ENCODE results near the gene NBR1. TPM values are rescaled to one million over a fixed set of nuclear protein-coding genes. Genes with fewer than 3 reads are reported as not detected.
"Not testable (repeated sequence)": the region's sequence is repeated elsewhere in the genome, so short reads cannot be mapped to it uniquely, and the experiment has no call there.

NBR1 gene
- total RNA-seq, 1 donor from 2014 or later = 62.7 TPM

DNA sequence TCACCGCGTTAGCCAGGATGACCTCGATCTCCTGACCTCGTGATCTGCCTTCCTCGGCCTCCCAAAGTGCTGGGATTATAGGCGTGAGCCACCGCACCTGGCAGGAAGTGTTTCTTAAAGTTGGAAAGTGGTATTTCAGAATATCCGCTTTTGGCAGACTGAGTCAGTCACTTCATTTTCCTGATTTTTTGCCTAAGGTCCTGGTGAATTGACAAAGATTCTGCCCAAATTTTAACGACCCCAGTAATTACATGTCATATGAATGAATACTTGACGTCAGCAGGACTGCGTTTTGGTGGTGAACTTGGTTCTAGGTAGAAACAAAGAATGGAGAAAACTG is 41.4 kb upstream of the NBR1 start:
- H3K27me3 Mint-ChIP-seq (ENCODE audit: low read depth) = no peaks in the 10 kb centered on the region
- peaks cover 9% of the 10 kb centered on the region for H3K36me3 Mint-ChIP-seq (ENCODE audit: low read depth)
- no peaks in the 10 kb centered on the region for H3K9me3 Mint-ChIP-seq (ENCODE audit: low read depth)
- H3K27ac Mint-ChIP-seq (ENCODE audit: unreplicated experiment) = no peak overlapping the region
- no peak overlapping the region for H3K4me3 Mint-ChIP-seq (ENCODE audit: unreplicated experiment)
- TF ChIP-seq, protein P1, sequence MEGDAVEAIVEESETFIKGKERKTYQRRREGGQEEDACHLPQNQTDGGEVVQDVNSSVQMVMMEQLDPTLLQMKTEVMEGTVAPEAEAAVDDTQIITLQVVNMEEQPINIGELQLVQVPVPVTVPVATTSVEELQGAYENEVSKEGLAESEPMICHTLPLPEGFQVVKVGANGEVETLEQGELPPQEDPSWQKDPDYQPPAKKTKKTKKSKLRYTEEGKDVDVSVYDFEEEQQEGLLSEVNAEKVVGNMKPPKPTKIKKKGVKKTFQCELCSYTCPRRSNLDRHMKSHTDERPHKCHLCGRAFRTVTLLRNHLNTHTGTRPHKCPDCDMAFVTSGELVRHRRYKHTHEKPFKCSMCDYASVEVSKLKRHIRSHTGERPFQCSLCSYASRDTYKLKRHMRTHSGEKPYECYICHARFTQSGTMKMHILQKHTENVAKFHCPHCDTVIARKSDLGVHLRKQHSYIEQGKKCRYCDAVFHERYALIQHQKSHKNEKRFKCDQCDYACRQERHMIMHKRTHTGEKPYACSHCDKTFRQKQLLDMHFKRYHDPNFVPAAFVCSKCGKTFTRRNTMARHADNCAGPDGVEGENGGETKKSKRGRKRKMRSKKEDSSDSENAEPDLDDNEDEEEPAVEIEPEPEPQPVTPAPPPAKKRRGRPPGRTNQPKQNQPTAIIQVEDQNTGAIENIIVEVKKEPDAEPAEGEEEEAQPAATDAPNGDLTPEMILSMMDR (IDR thresholded peaks at IDR 0.05) = no peak
- DNase-seq (ENCODE audit: low spot score) = no peak
- peaks cover 29% of the 10 kb centered on the region for H3K4me1 Mint-ChIP-seq (ENCODE audit: low read depth)

DNA sequence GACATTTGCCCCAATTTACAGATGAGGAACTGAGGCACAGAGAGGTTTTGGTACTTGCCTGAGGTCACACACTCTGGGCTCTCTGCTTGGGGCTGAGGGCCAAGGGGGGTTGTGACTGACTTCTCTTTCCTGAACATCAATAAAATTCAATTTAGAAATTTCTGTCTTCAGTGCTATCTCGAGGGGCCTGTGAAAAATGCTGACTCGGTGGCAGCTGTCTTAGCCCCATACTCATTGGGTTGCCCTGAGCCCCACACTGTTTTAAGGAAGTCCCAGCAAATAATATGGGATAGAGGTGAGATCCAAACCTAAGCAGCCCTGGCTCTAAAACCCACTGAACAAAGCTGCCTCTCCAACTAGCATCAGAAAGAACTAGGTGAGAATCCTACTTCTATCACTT is 38.9 kb upstream of the NBR1 start:
- H3K36me3 Mint-ChIP-seq (ENCODE audit: low read depth) = peaks cover 9% of the 10 kb centered on the region
- H3K27me3 Mint-ChIP-seq (ENCODE audit: low read depth) = no peaks in the 10 kb centered on the region
- no peak for DNase-seq (ENCODE audit: low spot score)
- H3K4me1 Mint-ChIP-seq (ENCODE audit: low read depth) = peaks cover 12% of the 10 kb centered on the region
- no peak overlapping the region for H3K27ac Mint-ChIP-seq (ENCODE audit: unreplicated experiment)
- no peaks in the 10 kb centered on the region for H3K9me3 Mint-ChIP-seq (ENCODE audit: low read depth)
- H3K4me3 Mint-ChIP-seq (ENCODE audit: unreplicated experiment) = no peak overlapping the region
- TF ChIP-seq, protein P1 (IDR thresholded peaks at IDR 0.05) = no peak

DNA sequence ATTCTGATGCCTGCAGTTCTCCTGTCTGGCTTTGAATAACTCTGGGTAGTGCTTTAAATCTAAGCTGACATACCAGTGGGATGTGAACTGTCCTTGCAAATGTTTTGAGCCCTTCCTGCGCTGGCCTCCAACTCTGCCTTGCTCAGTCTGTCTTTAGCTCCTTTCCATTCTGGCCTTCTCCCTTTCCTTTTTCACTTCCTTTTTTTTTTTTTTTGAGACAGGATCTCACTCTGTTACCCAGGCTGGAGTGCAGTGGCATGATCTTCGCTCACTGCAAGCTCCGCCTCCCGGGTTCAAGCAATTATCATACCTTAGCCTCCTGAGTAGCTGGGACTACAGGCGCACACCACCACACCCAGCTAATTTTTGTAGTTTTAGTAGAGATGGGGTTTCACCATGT is 37.6 kb upstream of the NBR1 start:
- not testable (repeated sequence) for H3K9me3 Mint-ChIP-seq (ENCODE audit: low read depth); H3K27me3 Mint-ChIP-seq (ENCODE audit: low read depth); H3K27ac Mint-ChIP-seq (ENCODE audit: unreplicated experiment); H3K4me3 Mint-ChIP-seq (ENCODE audit: unreplicated experiment); H3K36me3 Mint-ChIP-seq (ENCODE audit: low read depth); DNase-seq (ENCODE audit: low spot score); H3K4me1 Mint-ChIP-seq (ENCODE audit: low read depth)

DNA sequence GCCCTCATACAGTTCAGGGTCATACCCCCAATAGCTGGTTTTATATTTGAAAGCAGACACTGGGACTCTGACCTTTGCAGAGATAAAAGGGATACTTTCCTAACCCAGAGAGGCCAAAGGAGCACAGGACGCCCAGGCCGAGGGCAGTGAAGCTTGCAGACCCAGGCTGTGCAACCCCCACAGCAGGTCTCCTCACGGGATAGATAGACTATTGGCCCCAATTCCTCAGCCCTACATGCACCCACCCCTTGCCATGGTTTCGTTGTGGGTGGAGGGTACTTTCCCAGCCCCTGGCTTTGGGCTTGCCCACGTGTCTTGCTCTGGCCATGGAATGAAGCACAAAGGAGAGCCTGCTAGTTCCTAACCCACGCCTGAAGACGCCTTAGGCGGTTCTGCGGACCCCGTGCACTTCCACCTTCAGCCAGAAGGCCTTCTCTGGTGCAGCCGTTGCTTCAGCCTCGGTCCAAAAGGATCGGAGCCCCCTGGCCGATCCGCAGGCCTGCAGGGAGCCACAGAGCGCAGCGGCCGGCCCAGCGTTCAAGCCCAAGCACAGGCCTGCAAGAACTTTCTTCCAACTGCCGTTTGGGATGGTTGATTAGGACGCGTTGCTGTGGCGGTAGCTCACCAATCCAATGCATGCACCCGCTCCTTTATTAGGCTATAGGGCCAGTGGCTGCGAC is 36.1 kb upstream of the NBR1 start:
- Mint-ChIP-seq H3K27me3 (ENCODE audit: low read depth) (no peaks in the 10 kb centered on the region), H3K36me3 (ENCODE audit: low read depth) (peaks cover 11% of the 10 kb centered on the region), H3K27ac (ENCODE audit: unreplicated experiment) (no peak overlapping the region), H3K9me3 (ENCODE audit: low read depth) (no peaks in the 10 kb centered on the region), H3K4me1 (ENCODE audit: low read depth) (no peaks in the 10 kb centered on the region), H3K4me3 (ENCODE audit: unreplicated experiment) (no peak overlapping the region)
- TF ChIP-seq, protein P1 (IDR thresholded peaks at IDR 0.05) = no peak
- DNase-seq (ENCODE audit: low spot score) = no peak

DNA sequence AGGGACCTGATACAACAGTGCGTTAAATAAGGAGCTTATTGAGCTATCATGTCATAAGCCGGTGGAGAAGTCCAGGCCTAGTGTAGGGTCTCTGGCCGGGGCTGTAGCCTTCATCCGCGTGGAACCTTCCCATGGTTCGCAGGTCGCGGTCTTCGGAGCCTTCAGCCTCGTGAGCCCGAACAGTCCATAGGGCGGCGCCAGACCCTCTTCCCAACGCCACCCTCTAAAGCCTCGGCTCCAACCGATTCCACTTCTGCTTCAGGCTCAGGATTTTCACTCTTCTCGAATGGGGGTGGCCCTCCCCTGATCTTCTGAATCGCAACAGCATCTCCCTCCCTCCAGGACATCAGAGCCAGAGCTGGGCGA is 35.6 kb upstream of the NBR1 start:
- DNase-seq (ENCODE audit: low spot score) = no peak
- H3K4me3 Mint-ChIP-seq (ENCODE audit: unreplicated experiment) = no peak overlapping the region
- H3K36me3 Mint-ChIP-seq (ENCODE audit: low read depth) = peaks cover 11% of the 10 kb centered on the region
- H3K27ac Mint-ChIP-seq (ENCODE audit: unreplicated experiment) = no peak overlapping the region
- H3K4me1 Mint-ChIP-seq (ENCODE audit: low read depth) = no peaks in the 10 kb centered on the region
- TF ChIP-seq, protein P1 (IDR thresholded peaks at IDR 0.05) = no peak
- H3K9me3 Mint-ChIP-seq (ENCODE audit: low read depth) = no peaks in the 10 kb centered on the region
- H3K27me3 Mint-ChIP-seq (ENCODE audit: low read depth) = no peaks in the 10 kb centered on the region

DNA sequence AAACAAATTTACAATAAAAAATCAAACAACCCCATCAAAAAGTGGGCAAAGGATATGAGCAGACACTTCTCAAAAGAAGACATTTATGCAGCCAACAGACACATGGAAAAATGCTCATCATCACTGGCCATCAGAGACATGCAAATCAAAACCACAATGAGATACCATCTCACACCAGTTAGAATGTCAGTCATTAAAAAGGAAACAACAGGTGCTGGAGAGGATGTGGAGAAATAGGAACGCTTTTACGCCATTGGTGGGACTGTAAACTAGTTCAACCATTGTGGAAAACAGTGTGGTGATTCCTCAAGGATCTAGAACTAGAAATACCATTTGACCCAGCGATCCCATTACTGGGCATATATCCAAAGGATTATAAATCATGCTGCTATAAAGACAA is 34.4 kb upstream of the NBR1 start:
- DNase-seq (ENCODE audit: low spot score); H3K4me3 Mint-ChIP-seq (ENCODE audit: unreplicated experiment); H3K4me1 Mint-ChIP-seq (ENCODE audit: low read depth); H3K27me3 Mint-ChIP-seq (ENCODE audit: low read depth); H3K9me3 Mint-ChIP-seq (ENCODE audit: low read depth); H3K27ac Mint-ChIP-seq (ENCODE audit: unreplicated experiment): not testable (repeated sequence)
- peaks cover 11% of the 10 kb centered on the region for H3K36me3 Mint-ChIP-seq (ENCODE audit: low read depth)

DNA sequence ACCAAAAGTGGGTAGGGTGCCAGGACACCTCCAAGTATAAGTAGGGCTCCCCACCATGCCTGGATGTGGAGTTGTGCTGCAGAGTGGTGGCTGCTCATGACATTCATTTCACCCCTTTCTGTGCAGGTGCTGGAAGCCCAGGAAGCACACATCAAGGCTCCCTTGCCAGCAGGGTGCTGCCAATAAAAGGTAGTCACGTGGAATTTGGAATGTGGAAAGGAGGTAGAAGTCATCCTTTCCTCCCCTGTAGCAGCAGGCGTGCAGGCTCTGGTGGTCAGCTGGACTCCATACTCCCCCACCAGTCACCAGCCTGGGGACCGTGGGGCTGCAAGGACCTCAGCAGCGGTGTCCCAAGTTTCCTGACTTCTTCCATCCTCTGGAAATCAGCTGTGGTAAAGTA is 32.5 kb upstream of the NBR1 start:
- H3K27ac Mint-ChIP-seq (ENCODE audit: unreplicated experiment); H3K9me3 Mint-ChIP-seq (ENCODE audit: low read depth): not testable (repeated sequence)
- H3K36me3 Mint-ChIP-seq (ENCODE audit: low read depth) = peaks cover 10% of the 10 kb centered on the region

More for the DNA sequence above, 32.5 kb upstream of the NBR1 start:
- not testable (repeated sequence) for H3K27me3 Mint-ChIP-seq (ENCODE audit: low read depth); H3K4me3 Mint-ChIP-seq (ENCODE audit: unreplicated experiment); H3K4me1 Mint-ChIP-seq (ENCODE audit: low read depth); DNase-seq (ENCODE audit: low spot score)

Data from chondrocyte (in vitro differentiated cells).